ENCODE data around the gene DDX25.

The DDX25 gene

DNA sequence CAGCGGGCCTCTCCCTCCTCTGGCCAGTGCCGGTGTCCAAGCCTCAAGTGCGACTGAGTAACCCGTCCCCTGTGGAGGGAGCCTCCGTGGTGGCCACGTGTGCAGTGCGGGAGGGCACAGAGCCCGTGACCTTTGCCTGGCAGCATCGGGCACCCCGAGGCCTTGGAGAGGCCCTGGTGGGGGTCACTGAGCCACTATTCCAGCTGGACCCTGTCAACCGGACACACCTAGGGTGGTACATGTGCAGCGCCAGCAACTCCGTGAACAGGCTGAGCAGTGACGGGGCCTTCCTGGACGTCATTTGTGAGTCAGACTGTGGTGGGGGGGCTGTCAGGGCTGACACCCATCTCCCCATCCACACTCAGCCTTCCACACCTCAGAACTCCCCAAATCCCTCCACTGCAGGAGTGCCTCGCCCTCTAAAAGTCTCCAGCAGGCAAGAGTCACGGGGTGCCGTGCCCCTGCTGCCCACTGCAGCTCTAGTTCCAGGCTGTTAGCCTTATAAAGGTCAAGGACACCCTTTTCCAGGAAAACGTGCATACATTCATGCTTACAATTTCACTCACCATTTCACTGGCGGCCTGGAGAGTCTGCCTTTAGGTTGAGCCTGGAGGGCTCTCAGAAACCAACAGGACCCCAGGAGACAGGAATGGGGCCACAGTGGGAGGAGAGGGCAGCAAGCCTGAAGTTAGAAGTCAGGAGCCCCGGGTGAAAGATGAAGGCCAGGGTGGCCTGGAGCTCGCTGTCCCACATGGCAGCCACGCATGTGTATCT lies 44.2 kb downstream of the DDX25 start:
- FAIRE-seq (no peak), DNase-seq (ENCODE audit: insufficient read length, low spot score) (no peak)

DNA sequence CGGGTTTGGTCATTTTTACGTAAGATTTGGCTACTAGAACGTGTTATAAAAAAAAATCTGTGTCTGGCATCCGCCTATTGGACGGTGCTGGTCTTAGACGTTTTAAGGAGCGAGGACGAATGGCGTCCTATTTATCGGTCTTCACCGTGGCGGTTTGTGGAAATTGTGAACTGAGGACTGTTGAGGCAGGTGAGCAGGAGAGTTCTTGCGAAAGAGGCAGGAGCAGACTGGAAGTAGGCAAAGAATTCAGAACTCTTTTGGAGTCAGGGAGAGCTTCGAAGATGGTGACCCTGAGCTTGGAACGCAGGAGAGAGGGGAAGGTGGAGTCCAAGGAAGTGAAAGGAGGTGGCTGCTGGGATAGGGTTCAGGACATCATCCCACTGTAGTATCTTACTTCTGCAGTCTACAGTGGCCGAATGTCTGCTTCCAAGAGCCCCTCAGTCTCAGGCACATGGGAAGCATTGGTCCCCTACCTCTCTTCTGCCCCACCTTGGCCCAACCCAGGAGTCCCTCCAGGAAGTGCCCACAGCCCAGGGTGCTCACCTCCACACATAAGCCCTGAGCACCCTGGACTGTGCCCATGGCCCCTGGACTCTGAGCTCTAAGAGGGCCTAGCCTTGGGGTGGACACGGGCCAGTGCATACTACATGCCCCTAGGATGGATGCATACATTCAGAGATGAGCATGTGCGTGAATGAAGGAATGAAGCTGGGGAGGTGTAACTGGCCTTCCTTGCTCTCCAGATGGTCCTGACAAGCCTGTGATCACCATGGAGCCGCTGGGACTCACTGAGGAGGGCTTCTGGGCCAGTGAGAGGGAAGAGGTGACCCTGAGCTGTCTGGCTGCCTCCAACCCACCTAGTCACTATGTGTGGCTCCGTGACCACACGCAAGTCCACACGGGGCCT lies 45.2 kb downstream of the DDX25 start:
- no peak for DNase-seq (ENCODE audit: insufficient read length, low spot score)
- no peak for FAIRE-seq

DNA sequence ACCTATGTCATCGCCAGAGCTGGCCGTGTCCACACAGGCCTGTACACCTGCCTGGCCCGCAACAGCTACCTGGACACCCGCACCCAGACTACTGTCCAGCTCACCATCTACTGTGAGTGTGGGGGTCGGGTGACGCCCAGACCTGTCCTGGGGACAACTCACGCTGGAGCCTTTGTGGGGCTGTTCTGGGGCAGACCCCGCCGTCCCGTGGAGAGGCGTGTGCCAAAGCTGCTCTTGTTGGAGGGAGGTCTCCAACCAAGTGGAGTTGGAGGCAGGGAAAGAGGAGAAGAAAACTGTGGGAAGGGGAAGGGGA lies 45.8 kb downstream of the DDX25 start:
- FAIRE-seq (no peak), DNase-seq (ENCODE audit: insufficient read length, low spot score) (no peak)

DNA sequence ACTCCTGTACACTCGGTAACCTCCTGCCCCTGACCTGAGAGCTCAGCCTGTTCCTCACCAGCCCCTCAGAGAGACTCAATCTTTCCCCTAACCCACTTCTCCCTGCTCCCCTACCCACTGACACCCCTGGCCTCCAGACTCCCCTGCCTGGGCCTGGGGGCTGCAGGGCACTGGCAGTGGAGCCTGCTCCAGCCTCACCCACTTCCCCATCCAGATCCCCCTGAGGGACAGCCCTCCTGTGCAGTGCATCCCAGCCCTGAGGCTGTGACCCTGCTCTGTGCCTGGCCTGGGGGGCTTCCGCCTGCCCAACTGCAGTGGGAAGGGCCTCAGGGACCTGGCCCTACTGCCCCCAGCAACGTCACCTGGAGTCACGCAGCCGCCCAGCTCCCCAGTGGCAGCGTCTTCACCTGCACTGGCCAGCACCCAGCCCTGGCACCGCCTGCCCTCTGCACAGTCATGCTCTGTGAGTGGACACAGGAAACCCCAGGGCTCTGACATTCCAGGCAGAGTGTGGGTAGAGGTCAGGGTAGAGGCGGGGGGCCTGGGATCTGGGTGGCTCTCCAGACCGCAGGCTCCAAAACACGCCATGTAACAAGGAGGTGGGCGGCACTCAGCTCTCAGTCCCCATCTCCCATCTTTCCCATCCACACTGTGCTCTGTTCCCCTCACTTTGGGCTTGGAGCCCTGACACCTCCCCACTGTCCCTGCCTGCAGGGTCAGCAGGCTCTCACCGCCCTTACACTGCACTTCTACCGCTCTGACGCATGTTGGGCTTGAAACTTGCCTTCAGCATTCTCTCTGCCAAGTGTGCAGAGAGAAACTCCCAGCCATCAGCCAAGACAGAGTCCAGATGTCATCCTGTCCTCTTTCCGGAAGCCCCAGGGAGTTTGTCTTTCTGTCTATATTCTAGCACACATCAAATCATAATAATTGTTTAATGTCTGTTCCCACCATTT lies 46.7 kb downstream of the DDX25 start:
- DNase-seq (ENCODE audit: insufficient read length, low spot score) (no peak), FAIRE-seq (no peak)

DNA sequence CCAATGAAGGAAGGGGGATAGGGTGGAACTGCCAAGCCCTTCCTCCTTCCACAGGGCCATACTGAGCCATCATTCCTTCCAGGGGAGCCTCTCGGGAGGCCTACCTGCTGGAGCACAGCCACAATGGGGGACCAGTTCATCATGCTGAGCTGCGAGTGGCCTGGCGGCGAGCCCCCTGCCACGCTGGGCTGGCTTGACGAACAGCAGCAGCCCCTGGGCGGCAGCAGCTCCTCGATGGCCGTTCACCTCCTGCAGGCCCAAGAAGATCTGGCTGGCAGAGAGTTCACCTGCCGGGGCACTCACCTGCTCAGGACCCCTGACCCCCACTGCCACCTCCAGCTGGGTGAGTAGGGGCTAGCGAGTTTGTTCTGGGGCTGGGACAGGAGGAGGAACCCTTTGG lies 47.4 kb downstream of the DDX25 start:
- DNase-seq (ENCODE audit: insufficient read length, low spot score) (no peak), FAIRE-seq (no peak)

DNA sequence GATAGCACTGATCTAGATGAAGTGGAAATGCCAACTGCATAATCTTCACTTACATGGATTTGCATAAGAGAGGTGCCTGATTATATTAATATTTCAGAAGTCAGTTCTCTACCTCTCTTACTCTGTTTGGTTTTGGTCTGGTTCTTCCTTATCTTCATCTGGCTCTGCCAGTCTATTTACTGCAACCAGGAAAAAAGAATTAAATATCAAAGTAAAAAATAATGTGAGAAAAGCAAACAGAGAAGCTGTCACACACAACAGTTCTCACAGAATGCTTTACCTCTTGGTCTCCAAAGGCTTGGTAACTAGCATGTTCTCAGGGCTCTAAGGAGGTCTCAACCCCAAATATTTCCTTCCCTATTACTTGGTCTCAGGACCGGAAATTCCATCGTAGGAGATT lies 48.3 kb downstream of the DDX25 start:
- FAIRE-seq = no peak

DNA sequence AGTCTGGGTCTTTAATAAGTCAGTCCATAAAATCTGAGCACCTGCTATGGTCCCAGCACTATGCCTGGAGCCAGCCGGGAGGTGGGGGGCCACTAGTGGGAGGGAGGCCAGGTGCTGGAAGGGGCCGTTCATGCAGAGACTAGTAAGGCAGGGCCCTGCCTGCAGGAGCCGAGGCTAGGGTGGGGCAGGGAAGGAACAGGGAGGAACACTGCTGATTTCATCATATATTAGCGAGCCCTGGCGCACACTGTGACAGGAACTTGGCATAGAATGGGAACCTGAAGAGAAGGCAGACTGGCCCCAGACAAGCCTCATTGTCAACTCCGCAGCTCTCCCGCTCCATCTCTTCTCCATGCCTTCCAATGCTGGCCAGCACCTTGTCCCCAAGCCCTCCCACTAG lies 48.7 kb downstream of the DDX25 start:
- no peak for DNase-seq (ENCODE audit: insufficient read length, low spot score)
- FAIRE-seq = no peak

More for the DNA sequence above, 48.3 kb downstream of the DDX25 start:
- DNase-seq (ENCODE audit: insufficient read length, low spot score) = no peak

DNA sequence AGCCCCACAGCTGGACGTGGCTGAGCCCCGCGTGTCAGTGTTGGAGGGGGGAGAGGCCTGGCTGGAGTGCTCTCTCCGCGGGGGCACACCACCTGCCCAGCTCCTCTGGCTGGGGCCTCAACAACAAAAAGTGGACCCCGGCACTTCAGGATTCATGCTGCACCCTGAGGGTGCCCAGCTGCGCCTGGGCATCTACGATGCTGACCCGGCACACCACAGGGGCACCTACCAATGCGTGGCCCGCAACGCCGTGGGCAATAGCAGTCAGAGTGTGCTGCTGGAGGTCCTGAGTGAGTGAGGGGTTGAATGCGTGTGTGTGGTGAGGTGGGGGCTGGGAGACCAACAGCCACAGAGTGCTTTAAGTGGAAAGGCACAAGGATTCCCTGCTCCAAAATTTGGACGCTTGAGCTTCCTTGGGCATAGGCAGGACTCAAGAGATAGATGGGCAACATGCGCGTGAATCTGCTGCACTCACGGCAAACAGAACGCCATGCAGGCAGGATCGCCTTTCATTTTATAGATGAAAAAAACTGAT lies 49.2 kb downstream of the DDX25 start:
- FAIRE-seq = no peak
- no peak for DNase-seq (ENCODE audit: insufficient read length, low spot score)

DNA sequence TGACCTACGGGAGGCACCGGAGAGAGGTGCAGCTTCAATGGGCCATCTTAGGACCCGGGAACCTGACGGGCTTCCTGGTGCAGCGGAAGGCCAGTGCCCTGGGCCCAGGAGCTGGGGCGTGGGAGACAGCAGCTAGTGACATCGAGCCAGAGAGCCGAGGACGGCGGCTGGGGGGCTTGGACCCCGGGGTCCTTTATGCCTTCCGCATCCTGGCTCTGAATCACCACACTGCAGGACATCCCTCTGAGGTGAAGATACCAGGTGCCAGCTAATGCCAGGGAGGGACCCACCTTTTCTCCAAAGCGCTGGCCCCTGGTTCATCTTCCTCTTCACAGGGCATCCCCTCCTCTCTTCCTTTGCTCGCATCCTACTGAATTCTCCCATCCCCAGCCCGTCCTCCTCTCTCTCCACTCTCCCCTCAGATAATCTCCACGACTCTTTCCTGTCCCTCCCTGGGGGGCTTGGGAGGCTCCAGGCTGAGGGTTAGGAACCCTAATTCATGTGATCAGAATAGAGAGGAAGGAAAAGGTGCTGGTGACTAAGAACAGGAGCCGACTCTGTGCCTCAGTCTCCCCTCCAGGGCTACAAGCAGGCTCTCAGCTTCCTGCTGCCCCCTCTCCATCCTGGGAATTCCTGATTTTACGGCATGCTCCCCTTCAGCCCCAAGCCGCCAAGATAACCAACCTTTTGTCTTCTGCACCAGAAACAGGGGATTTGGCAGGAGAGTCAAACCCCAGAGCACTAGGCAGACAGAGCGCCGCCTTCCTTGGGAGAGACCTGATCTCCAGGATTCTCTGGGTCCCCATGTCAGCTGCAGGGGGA lies 50.0 kb downstream of the DDX25 start:
- DNase-seq (ENCODE audit: insufficient read length, low spot score) = no peak
- no peak for FAIRE-seq

DNA sequence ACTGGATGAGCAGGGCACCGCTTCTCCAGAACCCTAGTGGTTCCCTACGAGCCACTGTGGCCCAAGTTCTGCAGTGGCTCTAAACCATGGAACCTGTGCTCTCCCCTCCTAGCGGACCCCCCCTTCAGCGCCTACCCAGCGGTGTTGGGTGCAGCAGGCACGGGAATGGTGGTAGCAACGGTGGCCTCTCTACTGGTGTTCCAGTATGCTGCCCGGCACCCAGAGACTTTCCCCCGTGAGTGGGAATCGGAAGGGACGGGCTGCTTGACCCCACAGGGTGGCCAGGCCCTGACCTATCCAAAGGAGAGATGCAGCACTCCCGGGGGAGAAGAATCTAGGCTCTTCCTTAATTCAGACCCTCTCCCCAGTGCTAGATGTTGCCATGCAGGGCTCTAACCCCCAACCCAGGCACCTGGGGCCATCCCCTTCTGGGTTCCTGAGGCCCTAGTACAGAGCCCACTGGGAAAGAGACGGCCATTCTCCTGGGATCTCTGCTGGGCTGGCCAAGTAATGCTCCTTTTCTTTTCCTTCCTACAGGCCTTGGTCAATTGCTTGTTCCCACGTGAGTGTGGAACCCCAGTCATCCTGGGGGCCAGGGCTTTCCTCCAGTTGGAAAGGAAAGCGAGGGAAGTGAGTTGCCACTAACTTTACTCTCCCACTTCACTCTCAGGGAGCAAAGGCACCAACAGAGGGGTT lies 50.8 kb downstream of the DDX25 start:
- DNase-seq (ENCODE audit: insufficient read length, low spot score) = no peak
- no peak for FAIRE-seq

DNA sequence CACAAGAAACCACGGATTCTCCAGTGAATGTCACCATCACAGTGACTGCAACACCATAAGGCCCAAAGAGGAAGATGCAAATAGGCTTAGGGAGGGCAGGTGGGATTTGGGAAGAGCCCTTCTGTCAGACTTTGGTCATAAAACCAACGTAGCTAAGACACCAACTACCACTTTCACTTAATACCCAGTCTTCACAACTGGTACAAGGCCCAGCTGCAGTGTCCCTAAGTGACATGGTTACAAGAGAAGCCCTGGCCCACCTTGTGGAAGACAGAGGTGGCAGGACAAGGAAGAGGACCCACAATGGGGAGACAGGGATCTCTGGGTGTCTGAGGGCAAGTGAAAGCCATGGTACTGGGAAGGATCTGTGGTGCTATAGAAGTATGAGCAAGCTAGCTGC lies 51.5 kb downstream of the DDX25 start:
- no peak for DNase-seq (ENCODE audit: insufficient read length, low spot score)
- FAIRE-seq = no peak

DNA sequence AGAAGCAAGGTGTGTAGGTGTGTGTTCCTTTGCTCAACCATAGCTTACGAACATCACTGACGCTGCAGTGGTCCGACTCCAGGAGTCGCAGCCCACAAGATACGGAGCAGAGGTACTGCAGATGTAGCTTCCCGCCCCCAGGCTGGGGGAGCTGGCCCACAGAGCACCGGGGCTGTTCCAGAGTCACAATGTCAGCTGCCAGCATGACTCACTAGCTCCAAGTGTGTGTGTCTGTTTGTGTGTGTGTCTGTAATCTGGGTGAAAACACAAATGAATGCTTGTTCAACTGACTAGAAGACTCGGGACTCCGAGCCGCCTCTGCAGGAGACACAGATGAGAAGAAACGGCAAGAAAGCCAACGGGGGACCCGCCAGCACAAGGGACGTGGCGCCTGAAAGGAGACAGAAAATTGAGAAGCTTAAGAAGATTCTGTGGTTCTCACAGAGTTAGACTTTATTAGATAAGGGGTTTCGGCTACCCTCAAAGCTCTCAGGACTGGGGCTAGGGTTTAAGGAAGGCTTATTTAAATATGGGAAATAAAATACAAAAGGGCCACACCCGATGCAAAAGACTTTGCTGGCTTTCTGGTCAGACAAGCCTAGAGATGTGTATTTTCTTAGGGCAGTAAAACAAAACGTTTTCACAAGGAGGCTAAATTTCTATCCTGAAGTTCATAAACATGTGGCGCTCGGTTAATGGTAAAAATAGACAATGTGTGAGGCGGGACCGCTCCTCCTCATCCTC lies 52.3 kb downstream of the DDX25 start:
- no peak for DNase-seq (ENCODE audit: insufficient read length, low spot score)
- FAIRE-seq = no peak

DNA sequence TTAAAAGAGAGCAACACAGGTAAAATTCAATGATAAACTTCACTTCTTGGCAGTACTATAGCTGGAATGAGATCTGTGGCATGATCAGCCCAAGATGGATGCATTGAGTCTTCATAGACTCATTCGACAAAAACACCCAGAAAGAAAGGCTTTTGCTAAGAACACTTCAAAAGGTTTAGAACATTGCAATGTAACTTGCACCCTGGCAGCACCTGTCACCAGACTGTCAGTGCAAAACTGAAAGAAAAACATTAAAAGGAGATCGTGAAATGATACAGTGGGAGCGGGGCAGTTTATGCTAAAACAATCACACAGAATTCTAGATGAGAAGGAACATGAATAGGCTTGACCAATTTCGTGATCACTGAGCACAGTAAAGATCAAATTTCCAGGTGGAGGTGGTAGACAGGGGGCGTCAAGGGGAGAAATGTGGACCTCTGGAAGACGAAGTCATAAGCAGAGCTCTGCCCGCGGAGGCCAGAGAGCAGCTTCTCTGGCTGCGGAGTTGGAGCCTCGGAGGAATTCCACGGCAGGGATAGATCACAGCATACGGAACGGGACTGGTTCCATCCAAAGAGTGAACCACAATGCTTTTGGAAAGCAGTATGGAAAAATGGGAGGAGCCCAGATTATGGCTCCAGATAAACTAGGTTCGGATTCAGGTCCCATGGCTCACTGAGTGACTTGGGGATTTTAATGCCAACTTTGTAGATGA lies 53.5 kb downstream of the DDX25 start:
- no peak for DNase-seq (ENCODE audit: insufficient read length, low spot score)
- no peak for FAIRE-seq

DNA sequence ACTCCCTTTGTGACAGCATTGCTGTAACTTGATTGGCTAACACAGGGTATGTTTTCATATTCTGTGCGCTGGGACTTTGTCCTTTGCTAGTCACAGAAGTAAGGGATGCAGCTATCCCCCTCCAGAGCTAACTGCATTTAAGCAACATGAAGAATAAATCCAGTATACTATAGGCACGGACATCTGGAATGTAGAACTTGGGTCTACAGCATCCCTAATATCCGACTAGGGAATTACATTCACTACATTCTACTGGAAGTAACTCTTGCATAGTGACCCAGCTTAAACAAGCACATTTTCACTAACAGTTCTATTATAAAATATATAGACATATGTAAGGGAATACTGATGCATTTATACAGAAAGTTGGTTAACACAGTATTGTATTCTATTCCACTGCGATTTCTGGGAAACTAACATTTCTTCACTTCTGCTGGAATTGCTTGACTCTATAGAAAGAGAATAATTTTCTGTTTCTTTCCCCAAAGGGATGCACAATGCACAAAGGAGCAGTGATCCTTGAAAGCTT lies 54.6 kb downstream of the DDX25 start:
- FAIRE-seq = no peak
- DNase-seq (ENCODE audit: insufficient read length, low spot score) = no peak

DNA sequence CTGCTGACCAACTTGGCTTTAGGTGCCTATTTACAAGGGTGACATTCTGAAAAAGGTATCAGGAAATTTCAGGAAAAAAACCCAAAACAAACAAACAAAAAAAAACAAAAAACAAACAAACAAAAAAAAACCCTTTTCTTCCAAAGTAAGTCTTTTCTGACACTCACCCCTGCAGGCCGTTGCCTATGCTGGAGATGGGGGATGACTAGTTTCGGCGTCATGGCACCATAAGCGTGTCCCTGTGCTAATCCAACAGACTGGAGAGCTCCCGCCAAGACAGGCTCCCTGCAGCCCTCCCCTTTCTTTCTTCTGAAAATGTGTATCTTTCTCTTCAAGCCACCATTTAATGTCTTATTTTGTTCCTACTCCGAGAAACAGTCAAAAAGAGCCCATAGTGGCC lies 55.2 kb downstream of the DDX25 start:
- DNase-seq (ENCODE audit: insufficient read length, low spot score) (no peak), FAIRE-seq (no peak)

DNA sequence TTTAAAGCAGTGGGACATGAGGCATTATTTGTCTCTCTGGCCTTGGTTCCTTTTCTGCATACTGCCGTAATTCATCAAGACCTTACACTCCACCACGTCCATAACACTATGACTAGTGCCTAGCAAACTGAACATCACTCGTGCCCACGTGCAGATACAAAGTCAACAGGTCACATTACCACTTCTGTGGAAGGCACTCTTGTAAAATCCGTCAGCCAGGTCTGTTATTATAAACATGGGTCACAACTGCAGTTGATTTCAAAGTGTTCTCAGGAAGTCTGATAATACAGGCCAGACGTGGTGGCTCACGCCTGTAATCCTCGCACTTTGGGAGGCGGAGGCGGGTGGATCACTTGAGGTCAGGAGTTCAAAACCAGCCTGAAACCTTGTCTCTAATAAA lies 55.6 kb downstream of the DDX25 start:
- no peak for FAIRE-seq
- DNase-seq (ENCODE audit: insufficient read length, low spot score) = no peak

DNA sequence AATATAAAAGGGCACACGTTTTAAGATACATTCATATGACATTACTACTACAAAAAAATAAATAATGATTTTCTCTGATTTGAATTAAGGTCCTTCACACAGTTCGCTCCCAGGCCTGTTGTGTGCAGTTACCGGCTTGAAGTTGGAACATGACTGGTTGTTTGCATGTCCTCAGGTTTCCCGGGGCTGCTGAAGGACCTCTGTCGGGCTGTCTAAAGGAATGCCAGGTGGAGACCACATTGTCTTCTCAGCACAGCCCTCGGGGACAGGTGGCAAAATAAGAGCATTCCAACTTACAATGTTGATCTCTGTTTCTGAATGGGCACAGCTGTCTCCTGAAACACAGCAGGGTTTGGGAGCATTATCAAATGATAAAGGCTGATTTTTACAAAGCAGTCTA lies 56.5 kb downstream of the DDX25 start:
- no peak for FAIRE-seq
- DNase-seq (ENCODE audit: insufficient read length, low spot score) = no peak

DNA sequence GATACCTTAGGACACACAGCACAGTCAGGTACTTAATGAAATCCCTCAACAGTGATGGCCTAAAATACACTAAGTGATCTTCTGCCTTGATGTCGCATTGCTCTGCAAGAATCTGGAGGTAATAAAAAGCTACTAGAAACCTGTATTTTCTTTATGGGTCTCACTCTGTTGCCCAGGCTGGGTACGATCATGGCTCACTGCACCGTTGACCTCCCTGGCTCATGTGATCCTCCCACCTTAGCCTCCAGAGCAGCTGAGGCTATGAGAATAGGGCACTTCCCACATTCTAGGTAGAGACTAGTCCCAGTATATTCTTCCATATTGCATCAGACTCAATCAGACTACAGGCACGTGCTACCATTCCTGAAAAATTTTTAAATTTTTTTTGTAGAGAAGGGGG lies 63.2 kb downstream of the DDX25 start:
- FAIRE-seq (no peak), DNase-seq (ENCODE audit: insufficient read length, low spot score) (no peak)

Measured in HTR-8/SVneo (cell line).